Bronchial epithelial cell (primary cell): ENCODE measurements around the gene ITPKB. TPM values are rescaled to one million over a fixed set of nuclear protein-coding genes. Genes with fewer than 3 reads are reported as not detected.
A peak's percentile ranks its signal among the peaks of the same experiment; 100 is the strongest.

Source experiments
- DNase-seq: peaks from one replicate; pipeline ENCODE4 v3.0.0-alpha.2; 2010; ENCODE audit warnings: low read depth
- FAIRE-seq: peaks from 2 replicates; lab custom pipeline; 2011; peaks lifted over from hg19 to GRCh38; lab: Jason Lieb, UNC
- H3K27me3 ChIP-seq: 2 replicates; pipeline ENCODE4 v1.5.1; 2011; ENCODE audit warnings: low read length; ENCODE audit not compliant: control insufficient read depth, insufficient read depth
- H3K36me3 ChIP-seq: 2 replicates; pipeline ENCODE4 v1.5.1; 2011; ENCODE audit warnings: low read length; ENCODE audit not compliant: control insufficient read depth, insufficient read depth
- H3K4me3 ChIP-seq: 2 replicates; pipeline ENCODE4 v1.5.1; 2011; ENCODE audit warnings: mild to moderate bottlenecking, low read depth, low read length, control low read depth
- total RNA-seq: library from RNA; depleted of rRNA; stranded (reverse); fragments of >200 nt; gene quantifications from 2 replicates; pipeline ENCODE4 v1.2.1, GENCODE V29; 2014
- TF ChIP-seq, protein P1 (sequence below): IDR thresholded peaks from 2 replicates; pipeline ENCODE4 v1.5.1; 2011; ENCODE audit warnings: mild to moderate bottlenecking, moderate library complexity, low read length, control low read depth, inconsistent platforms; ENCODE audit not compliant: insufficient read depth, severe bottlenecking

ITPKB gene
- total RNA-seq, 1 donor from 2014 or later, result 1.3 TPM

DNA sequence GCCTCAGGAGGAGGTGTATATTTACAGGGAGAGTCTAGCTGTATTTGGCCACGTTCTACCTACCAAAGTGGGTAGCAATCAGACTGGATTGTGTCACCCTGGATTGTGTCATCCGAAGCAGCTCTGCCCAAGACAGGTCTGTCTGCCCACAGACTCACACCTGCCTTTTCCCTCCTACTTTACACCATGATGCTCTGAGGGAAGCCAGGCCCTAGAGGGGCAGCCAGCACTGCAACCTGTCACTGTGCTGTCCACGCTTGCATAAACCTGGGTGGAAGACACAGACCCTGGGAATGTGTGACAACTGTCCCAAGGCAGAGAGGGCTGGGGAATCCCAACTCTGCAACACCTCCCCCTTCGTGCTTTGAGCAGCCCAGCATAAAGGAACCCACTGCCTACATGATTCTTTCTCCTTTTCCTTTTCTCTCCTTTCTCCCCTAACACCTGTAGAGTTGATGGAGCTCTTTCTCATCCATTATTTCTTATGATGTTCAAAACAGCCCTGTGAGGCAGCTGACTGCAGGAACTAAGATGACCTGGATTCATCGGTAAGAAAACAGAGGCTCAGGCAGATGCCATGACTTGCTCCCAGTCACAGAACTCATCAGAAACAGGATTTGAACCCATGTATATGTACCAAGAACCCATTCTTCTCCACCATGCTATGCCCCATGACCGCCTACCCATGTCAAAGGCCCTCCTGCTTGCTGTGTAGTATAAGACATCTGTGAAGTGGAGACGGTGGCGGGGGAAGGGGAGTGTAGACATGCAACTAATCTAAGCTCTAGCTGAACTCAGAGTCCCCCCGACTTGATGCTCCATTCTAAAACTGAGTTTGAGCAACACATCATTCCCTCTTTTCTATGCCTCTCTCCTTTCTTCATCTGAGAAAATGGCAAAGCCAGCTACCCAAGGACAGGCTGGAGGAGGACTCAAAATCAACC lies 55.9 kb downstream of the ITPKB start:
- H3K27me3 ChIP-seq, result no peaks in the 10 kb centered on the region
- TF ChIP-seq, protein P1, sequence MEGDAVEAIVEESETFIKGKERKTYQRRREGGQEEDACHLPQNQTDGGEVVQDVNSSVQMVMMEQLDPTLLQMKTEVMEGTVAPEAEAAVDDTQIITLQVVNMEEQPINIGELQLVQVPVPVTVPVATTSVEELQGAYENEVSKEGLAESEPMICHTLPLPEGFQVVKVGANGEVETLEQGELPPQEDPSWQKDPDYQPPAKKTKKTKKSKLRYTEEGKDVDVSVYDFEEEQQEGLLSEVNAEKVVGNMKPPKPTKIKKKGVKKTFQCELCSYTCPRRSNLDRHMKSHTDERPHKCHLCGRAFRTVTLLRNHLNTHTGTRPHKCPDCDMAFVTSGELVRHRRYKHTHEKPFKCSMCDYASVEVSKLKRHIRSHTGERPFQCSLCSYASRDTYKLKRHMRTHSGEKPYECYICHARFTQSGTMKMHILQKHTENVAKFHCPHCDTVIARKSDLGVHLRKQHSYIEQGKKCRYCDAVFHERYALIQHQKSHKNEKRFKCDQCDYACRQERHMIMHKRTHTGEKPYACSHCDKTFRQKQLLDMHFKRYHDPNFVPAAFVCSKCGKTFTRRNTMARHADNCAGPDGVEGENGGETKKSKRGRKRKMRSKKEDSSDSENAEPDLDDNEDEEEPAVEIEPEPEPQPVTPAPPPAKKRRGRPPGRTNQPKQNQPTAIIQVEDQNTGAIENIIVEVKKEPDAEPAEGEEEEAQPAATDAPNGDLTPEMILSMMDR, result no peak
- FAIRE-seq (peak; percentile 18), DNase-seq (no peak)
- H3K4me3 ChIP-seq, result no peak overlapping the region
- H3K36me3 ChIP-seq, result no peaks in the 10 kb centered on the region

DNA sequence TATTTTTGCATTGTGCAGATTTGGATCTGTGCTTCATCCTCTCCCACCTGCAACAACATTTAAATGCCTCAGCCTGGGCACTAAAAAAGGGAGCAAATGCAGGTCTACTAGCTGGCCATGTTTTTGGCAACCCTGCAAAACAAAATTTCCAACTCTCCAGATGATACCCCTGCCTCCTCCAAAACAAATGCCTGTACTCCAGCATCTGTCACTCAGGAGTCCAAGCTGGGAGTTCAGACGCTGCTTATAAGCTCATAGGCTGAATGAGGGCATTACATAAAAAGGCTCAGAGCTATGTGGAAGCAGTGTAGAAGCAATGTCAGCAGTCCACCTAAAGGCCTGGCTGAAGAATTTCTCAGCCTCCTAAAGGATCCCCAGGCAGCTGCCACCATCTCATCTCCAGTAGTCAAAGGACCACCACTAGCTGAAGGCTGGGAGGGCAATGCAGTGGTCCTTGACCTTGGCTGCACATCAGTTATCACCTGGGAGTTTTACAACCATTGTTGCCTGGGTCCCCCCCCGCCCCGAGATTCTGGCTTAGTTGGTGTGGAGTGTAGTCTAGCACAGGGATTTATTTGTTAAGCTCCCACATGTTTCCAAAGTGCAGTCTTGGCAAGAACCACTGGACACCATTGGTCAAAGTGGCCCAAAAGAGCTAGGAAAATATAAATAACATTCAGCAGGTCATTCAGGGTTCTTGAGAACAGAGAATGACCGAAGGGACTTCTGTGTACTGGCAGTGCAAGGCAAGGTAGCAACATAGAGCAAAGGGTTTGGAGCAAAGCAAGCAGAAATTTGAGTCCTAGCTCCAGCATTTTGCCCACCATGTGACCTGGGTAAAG lies 57.2 kb downstream of the ITPKB start:
- no peak for FAIRE-seq
- TF ChIP-seq, protein P1, result no peak
- Histone ChIP-seq H3K27me3 (no peaks in the 10 kb centered on the region), H3K4me3 (no peak overlapping the region), H3K36me3 (no peaks in the 10 kb centered on the region)
- no peak for DNase-seq

DNA sequence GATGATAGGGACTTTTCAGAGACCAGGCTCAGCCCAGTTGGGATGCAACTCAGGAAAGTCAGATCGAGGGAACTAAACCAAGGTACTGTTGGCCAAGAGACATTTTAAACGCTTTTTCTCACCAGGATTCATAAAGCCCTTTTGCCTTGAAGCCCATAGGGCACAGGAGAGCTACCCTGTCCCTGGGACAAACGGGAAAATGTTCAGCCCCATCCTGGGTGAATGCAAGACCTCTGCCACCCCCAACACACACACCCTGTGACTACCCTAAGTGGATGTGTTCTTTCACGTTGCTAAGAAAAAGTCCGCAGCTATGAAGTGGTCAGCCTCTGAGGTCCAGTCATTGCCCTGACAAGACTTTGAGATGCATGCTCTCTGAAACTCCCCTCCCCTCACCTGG lies 58.4 kb downstream of the ITPKB start:
- Histone ChIP-seq H3K36me3 (no peaks in the 10 kb centered on the region), H3K4me3 (no peak overlapping the region), H3K27me3 (no peaks in the 10 kb centered on the region)
- DNase-seq (no peak), FAIRE-seq (no peak)
- TF ChIP-seq, protein P1, result no peak

DNA sequence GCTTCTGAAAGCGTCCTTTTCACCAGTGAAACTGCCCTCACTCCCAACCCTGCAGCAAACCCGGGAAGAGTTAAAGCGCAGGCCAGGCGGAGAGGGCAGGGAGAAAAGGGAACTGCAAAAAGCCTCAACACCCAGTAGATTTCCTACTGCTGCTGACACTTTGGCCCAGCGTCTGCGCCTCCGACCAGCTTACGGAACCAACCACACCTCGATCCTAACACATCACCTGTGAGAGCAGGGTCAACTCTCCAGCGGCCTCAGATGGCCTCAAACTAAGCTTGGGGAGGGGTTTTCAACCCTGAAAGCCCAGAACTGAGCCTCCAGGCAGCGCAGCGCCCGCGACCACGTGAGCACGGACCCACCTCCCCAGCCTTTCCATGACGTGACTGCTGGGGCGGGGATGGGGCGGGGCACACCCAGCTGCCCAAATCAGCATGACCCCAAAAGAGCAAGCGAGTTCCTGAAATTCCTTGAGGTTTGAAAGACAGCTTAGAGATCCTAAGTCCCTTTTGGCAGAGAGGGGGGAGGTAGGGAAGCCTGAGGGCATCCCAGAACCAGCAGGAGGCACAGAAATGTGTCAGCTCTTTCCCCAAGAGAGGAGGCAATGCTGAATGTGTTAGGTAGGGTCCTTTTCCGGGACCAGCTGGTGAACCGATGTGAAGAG lies 59.1 kb downstream of the ITPKB start:
- H3K4me3 ChIP-seq, result peak overlapping the region; percentile 44
- TF ChIP-seq, protein P1, result no peak
- DNase-seq, result no peak
- no peaks in the 10 kb centered on the region for H3K27me3 ChIP-seq
- no peak for FAIRE-seq
- H3K36me3 ChIP-seq, result no peaks in the 10 kb centered on the region

DNA sequence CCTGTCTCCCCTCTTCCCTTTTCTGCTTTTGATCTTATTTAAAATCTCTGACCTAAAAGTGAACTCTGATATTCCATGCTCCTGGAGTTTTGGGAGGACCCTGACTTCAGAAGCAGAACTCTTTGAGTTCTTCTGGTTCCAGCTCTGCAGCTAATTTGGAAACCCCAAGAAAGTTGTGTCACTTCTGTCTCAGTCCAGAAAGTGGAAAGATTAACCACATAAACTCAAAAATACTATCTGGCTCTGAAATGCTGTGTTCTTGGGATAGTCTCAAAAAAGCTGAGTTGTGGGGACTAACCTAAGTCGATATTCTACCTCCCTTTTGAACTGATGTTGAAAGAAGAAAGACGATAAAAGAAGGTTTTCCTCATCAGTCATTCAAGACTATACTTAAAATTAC lies 59.8 kb downstream of the ITPKB start:
- TF ChIP-seq, protein P1, result no peak
- no peaks in the 10 kb centered on the region for H3K36me3 ChIP-seq
- no peak overlapping the region for H3K4me3 ChIP-seq
- FAIRE-seq (no peak), DNase-seq (no peak)
- H3K27me3 ChIP-seq, result no peaks in the 10 kb centered on the region
